ENCODE measurements around the gene GPR142. TPM values are rescaled to one million over a fixed set of nuclear protein-coding genes. Genes with fewer than 3 reads are reported as not detected.
A peak's percentile ranks its signal among the peaks of the same experiment; 100 is the strongest.

The GPR142 gene
- total and polyA plus RNA-seq, 2 of the 13 experiments (the other 11 are each of a cell fraction or from before 2014, with no cell fraction given): not detected

DNA sequence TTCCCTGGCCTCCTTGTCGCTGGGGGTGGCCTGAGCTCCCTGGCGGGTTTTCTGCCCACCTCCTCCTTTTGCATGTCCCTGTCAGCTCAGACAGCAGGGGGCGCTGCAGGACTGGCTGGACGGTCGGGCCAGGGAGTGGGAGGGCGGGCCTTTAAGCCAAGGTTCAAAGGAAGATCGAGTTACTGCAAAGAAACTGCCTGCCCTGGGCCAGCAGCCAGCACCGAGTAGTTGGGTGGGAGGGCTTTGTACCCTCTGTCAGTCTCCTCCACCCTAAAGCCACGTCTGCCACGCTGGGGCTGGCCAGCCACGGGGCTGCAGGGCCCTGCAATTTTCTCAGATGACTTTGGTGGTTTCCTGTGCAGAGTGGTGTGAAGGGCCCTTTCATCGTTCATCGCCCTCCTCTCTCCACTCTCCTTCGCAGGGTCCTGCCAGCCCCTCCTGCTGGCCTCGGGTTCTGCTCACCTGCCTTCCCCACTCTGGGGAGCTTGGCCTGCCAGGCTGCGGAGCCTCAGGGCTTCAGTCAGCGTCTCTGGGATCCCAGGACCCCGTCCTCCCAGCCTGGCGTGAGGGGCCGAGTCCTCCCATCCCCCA lies 12.3 kb downstream of the GPR142 start (continued):
- TF ChIP-seq TRAFD1 (CRISPR knock-in tag; IDR thresholded peaks at IDR 0.05; ENCODE audit: borderline replicate concordance) (peak; percentile 85; the same call in 1 of the 2 replicates), MXD3 (CRISPR knock-in tag; IDR thresholded peaks at IDR 0.05) (peak; percentile 51; the same call in 1 of the 2 replicates), ZNF350 (CRISPR knock-in tag; IDR thresholded peaks at IDR 0.05; ENCODE audit: borderline replicate concordance, low read depth) (peak; percentile 82), ETV5 (CRISPR knock-in tag; IDR thresholded peaks at IDR 0.05; ENCODE audit: borderline replicate concordance) (peak; percentile 33; the same call in 1 of the 2 replicates), PAXIP1 (CRISPR knock-in tag; conservative IDR thresholded peaks at IDR 0.05) (peak; percentile 52), MXD4 (CRISPR knock-in tag; IDR thresholded peaks at IDR 0.05) (peak; percentile 26; the same call in 1 of the 2 replicates), ISL2 (CRISPR knock-in tag; IDR thresholded peaks at IDR 0.05) (peak; percentile 67; the same call in 1 of the 2 replicates), BORCS8-MEF2B (CRISPR knock-in tag; IDR thresholded peaks at IDR 0.05) (peak; percentile 68; the same call in 1 of the 2 replicates), ZFY (CRISPR knock-in tag; IDR thresholded peaks at IDR 0.05) (peak; percentile 23; the same call in 1 of the 2 replicates), MEIS1 (CRISPR knock-in tag; IDR thresholded peaks at IDR 0.05; ENCODE audit: borderline replicate concordance) (peak; percentile 83; the same call in 1 of the 2 replicates), MIXL1 (CRISPR knock-in tag; IDR thresholded peaks at IDR 0.05) (peak; percentile 34; the same call in 1 of the 2 replicates), SNRNP70 (IDR thresholded peaks at IDR 0.05; ENCODE audit: low read depth, low read length) (no peak), TARDBP (CRISPR knock-in tag; IDR thresholded peaks at IDR 0.05) (peak; percentile 60; the same call in 1 of the 2 replicates), PITX1 (CRISPR knock-in tag; IDR thresholded peaks at IDR 0.05) (peak; percentile 86; the same call in 1 of the 2 replicates), ZNF800 (CRISPR knock-in tag; IDR thresholded peaks at IDR 0.05) (0 out of 2 replicates have a peak, but pooled peaks have one; percentile 36), GABPB1 (CRISPR knock-in tag; IDR thresholded peaks at IDR 0.05) (peak; percentile 61), RFXAP (CRISPR knock-in tag; IDR thresholded peaks at IDR 0.05; ENCODE audit: borderline replicate concordance) (peak; percentile 73; the same call in 1 of the 2 replicates), SALL1 (CRISPR knock-in tag; IDR thresholded peaks at IDR 0.05) (peak; percentile 86), ZNF782 (CRISPR knock-in tag; IDR thresholded peaks at IDR 0.05; ENCODE audit: borderline replicate concordance) (peak; percentile 61; the same call in 1 of the 2 replicates)
- TF ChIP-seq, protein P1, sequence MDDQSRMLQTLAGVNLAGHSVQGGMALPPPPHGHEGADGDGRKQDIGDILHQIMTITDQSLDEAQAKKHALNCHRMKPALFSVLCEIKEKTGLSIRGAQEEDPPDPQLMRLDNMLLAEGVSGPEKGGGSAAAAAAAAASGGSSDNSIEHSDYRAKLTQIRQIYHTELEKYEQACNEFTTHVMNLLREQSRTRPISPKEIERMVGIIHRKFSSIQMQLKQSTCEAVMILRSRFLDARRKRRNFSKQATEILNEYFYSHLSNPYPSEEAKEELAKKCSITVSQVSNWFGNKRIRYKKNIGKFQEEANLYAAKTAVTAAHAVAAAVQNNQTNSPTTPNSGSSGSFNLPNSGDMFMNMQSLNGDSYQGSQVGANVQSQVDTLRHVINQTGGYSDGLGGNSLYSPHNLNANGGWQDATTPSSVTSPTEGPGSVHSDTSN (CRISPR knock-in tag; IDR thresholded peaks at IDR 0.05; ENCODE audit: borderline replicate concordance): no peak

All from HepG2 (cell line).